ENCODE measurements around the gene OTUB2. TPM values are rescaled to one million over a fixed set of nuclear protein-coding genes. Genes with fewer than 3 reads are reported as not detected.

OTUB2 gene
- total RNA-seq, 4 donors from 2014 or later = 0.11 TPM; not detected in 3

DNA sequence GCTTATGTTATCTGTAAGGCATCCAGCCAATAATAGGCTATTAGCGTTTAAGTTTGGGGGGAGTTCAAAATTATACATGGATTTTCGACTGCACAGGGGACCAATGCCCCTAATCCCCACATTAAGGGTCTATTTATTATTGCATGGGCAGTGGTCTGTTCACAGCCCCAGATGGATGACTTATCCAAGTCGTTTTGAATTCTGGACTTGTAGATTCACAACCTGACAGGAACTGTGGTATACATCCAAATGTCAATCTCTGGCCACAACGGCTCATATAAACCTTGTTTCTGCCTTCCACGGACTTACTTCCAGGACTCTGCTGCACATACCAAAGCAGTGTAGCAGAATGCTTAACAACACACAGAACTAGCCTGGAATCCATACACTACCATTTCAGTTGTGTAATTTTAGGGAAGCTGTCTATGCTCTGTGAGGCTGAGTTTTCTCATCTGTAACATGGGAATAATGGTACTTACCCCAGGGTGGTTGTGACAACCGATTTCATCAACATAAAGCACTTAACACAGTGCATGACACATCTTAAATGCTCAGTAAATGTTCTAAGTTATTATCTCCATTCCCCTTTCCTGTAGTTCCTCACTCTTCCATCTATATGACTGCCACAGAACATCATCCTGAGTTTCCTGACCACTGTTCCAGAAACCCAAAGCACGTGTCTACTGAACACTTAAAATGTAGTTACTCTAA lies 51.1 kb downstream of the OTUB2 start:
- intact Hi-C loops (cut with DNase I; ENCODE audit: low total_unique reads) (no loop called here), in situ Hi-C loops (cut with MboI; ENCODE audit: low sequenced_read_pairs in 4 of 4) (no loop called here)
- Histone ChIP-seq H3K27me3 (no peaks in the 10 kb centered on the region), H3K27ac (no peak overlapping the region), H3K36me3 (peaks cover 0 to 23% of the 10 kb centered on the region in 2 donors), H3K4me3 (peak overlapping the region; percentile 12 to 94 (median 89)), H3K9me3 (peaks cover 0 to 4% (median 0%) of the 10 kb centered on the region in 3 donors), H3K4me1 (peaks cover 51 to 55% of the 10 kb centered on the region in 2 donors)
- ATAC-seq (no peak), DNase-seq (no peak)
- no peak for TF ChIP-seq POLR2A (IDR thresholded peaks at IDR 0.05)
- TF ChIP-seq, protein P1, sequence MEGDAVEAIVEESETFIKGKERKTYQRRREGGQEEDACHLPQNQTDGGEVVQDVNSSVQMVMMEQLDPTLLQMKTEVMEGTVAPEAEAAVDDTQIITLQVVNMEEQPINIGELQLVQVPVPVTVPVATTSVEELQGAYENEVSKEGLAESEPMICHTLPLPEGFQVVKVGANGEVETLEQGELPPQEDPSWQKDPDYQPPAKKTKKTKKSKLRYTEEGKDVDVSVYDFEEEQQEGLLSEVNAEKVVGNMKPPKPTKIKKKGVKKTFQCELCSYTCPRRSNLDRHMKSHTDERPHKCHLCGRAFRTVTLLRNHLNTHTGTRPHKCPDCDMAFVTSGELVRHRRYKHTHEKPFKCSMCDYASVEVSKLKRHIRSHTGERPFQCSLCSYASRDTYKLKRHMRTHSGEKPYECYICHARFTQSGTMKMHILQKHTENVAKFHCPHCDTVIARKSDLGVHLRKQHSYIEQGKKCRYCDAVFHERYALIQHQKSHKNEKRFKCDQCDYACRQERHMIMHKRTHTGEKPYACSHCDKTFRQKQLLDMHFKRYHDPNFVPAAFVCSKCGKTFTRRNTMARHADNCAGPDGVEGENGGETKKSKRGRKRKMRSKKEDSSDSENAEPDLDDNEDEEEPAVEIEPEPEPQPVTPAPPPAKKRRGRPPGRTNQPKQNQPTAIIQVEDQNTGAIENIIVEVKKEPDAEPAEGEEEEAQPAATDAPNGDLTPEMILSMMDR (IDR thresholded peaks at IDR 0.05 in 4 of 5, conservative IDR thresholded peaks at IDR 0.05 in 1 of 5) = no peak

DNA sequence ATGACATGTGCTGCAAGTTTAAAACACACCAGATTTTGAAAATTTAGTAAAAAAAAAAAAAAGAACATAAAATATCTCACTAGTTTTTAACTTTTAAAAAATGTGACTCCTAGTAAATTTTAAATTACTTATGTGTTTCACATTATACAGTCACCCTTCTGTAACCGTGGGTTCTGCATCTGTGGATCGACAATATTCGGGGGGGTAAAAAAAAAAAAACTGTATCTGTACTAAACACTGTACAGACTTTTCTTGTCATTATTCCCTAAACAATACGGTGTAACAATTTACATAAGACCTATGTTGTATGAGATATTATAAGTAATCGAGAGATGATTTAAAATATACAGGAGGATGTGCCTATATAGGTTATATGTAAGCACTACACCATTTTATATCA lies 51.7 kb downstream of the OTUB2 start:
- H3K4me3 ChIP-seq = peak overlapping the region; percentile 84 to 95 (median 94)
- no peak overlapping the region for H3K27ac ChIP-seq
- H3K27me3 ChIP-seq = no peaks in the 10 kb centered on the region
- intact Hi-C loops (cut with DNase I; ENCODE audit: low total_unique reads) (no loop called here), in situ Hi-C loops (cut with MboI; ENCODE audit: low sequenced_read_pairs in 4 of 4) (no loop called here)
- H3K36me3 ChIP-seq = peaks cover 0 to 23% of the 10 kb centered on the region in 2 donors
- ATAC-seq (no peak), DNase-seq (no peak)
- H3K4me1 ChIP-seq = peaks cover 51 to 55% of the 10 kb centered on the region in 2 donors
- H3K9me3 ChIP-seq = peaks cover 0 to 4% (median 0%) of the 10 kb centered on the region in 3 donors
- TF ChIP-seq, protein P1 (IDR thresholded peaks at IDR 0.05 in 4 of 5, conservative IDR thresholded peaks at IDR 0.05 in 1 of 5) = no peak
- no peak for TF ChIP-seq POLR2A (IDR thresholded peaks at IDR 0.05)

DNA sequence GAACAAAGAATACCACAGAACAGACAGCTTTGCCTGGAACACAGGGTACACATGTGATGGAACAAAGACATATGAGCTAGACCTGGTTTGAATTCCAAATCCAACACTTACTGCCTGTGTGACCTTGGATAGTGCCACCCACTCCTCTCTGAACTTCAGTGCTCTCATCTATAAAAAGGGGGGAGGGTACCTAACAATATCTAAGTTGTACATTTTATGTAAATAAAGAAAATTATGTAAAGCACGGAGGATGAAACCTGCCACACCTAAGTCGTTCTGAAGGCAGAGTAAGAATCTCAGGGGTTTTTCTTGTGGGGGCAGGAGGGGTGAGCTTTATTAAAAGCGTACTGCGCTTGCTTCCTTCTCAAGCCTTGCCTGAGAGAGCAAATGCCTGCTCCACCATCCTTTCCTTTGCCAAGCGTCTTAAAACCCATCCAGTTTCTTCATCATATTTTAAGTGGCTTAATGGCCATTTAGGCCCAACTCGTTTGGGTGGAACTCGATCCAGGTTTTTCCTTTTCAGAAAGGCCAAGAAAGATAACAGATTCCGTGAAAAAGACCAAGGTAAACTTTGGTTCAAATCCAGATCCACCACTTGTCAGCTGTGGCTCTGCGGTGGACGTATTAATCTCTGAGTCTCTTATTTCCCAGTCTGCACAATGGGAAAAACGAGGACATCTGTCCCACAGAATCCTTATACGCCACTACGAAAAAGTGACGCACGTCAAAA lies 53.9 kb downstream of the OTUB2 start:
- in situ Hi-C loops (cut with MboI; ENCODE audit: low sequenced_read_pairs in 4 of 4) (no loop called here), intact Hi-C loops (cut with DNase I; ENCODE audit: low total_unique reads) (loop anchor here (2.0 to 5.0 kb wide), 2 partner anchors 47 to 95 kb away; partner anchors contain the start of genes IFI27L2 and PPP4R4)
- Histone ChIP-seq H3K36me3 (peaks cover 0 to 23% of the 10 kb centered on the region in 2 donors), H3K9me3 (no peaks in the 10 kb centered on the region), H3K27ac (peak overlapping the region; percentile 90 to 97 (median 95)), H3K4me3 (peak overlapping the region; percentile 84 to 95 (median 94)), H3K27me3 (no peaks in the 10 kb centered on the region), H3K4me1 (peaks cover 51 to 55% of the 10 kb centered on the region in 2 donors)
- ATAC-seq (no peak), DNase-seq (peak in 1 of 2 donors; percentile 11)
- TF ChIP-seq, protein P1 (IDR thresholded peaks at IDR 0.05 in 4 of 5, conservative IDR thresholded peaks at IDR 0.05 in 1 of 5) = no peak
- TF ChIP-seq POLR2A (IDR thresholded peaks at IDR 0.05) = no peak

DNA sequence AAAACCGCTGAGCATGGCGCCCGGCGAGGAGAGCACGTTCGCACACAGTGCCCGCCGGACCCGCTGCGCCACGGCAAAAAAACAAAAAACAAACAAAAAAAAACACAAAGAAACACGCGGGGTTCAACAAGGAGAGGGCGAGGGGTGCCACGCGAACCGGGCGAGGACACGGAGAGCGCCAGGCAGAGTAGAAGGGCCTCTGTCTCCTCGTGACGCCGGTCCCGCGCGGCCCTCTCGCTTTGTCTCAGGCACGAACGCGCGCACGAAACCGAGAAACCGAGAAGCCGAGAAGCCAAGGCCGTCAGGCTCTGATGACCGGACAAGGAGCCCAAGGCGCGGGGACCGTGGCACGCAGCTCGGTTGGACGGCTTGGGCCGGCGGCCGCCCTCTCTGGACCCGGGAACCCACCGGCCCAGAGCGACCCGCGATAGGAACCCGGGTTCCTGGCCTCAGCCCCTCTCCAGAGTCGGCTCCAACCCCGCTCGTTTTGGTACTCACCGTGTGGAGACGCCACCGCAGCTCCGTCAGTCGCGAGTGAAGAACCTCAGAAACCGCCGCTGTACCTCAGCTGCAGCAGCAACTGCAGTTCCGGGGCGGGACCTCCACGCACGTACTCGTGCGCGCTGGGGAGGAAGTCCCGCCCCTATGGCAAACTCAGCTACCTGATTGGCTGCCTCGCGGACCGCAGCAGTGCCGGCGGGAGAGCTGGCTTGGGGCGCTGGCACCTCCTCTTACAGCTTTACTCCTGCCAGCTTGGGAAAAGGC lies 54.7 kb downstream of the OTUB2 start, which contains the start of the genes DDX24 and IFI27L1:
DDX24 (minus strand) TSS at position 582 of the 765 bp plus-strand sequence. CDS start 1,460 bp downstream, outside the sequence.
IFI27L1 (plus strand) TSS at position 690 of the 765 bp plus-strand sequence. CDS start 15,628 bp downstream, outside the sequence.
- H3K27me3 ChIP-seq = no peaks in the 10 kb centered on the region
- intact Hi-C loops (cut with DNase I; ENCODE audit: low total_unique reads) (loop anchor here (1.0 to 5.0 kb wide), 3 partner anchors 46 to 94 kb away; partner anchors contain the start of genes IFI27L2, OTUB2 and PPP4R4), in situ Hi-C loops (cut with MboI; ENCODE audit: low sequenced_read_pairs in 4 of 4) (no loop called here)
- peaks cover 0 to 22% of the 10 kb centered on the region in 2 donors for H3K36me3 ChIP-seq
- peaks cover 47 to 48% of the 10 kb centered on the region in 2 donors for H3K4me1 ChIP-seq
- peak within 1 kb of the TSS; percentile 90 to 97 (median 95) for H3K27ac ChIP-seq
- H3K4me3 ChIP-seq = peak within 1 kb of the TSS; percentile 84 to 95 (median 94)
- H3K9me3 ChIP-seq = no peaks in the 10 kb centered on the region
- TF ChIP-seq POLR2A (IDR thresholded peaks at IDR 0.05) = peak; percentile 97 to 98
- TF ChIP-seq, protein P1 (IDR thresholded peaks at IDR 0.05 in 4 of 5, conservative IDR thresholded peaks at IDR 0.05 in 1 of 5) = no peak
- ATAC-seq (peak; percentile 97), DNase-seq (peak; percentile 96)
